OCI-LY7 (cell line): ENCODE results near the gene CDH22. TPM values are rescaled to one million over a fixed set of nuclear protein-coding genes. Genes with fewer than 3 reads are reported as not detected.

Source experiments
- BruUV-seq: library from RNA; stranded (reverse); fragments of 400-500 nt; replicated peaks from 2 replicates; lab custom pipeline; 2021; lab: Mats Ljungman, UMichigan
- CTCF ChIA-PET: fragments of 300-600 bp; sonication (Branson Sonifier 250); formaldehyde crosslinking; loops from one replicate; lab custom pipeline; 2022; ENCODE audit warnings: antibody characterized with exemption; ENCODE audit not compliant: unreplicated experiment; lab: Charles Lee
- POLR2A ChIA-PET: fragments of 300-600 bp; sonication (Branson Sonifier 250); formaldehyde crosslinking; loops from one replicate; lab custom pipeline; 2022; ENCODE audit warnings: antibody characterized with exemption; lab: Charles Lee
- DNase-seq: peaks from one replicate; pipeline ENCODE4 v3.0.0-alpha.2; 2015; ENCODE audit warnings: low spot score
- H2AFZ ChIP-seq: fragments of 200-600 bp; sonication (generic), shearing (Covaris generic); 2 replicates; pipeline ENCODE4 v1.6.1; 2014; ENCODE audit warnings: mild to moderate bottlenecking, antibody characterized with exemption, low read length, moderate library complexity
- H3K27ac ChIP-seq: fragments of 200-600 bp; sonication (generic); 2 replicates; pipeline ENCODE4 v1.5.1; 2014; ENCODE audit warnings: mixed run types, low read depth, mild to moderate bottlenecking, moderate library complexity, low read length, inconsistent platforms; ENCODE audit not compliant: poor library complexity, severe bottlenecking
- H3K36me3 ChIP-seq: fragments of 200-600 bp; sonication (generic); 2 replicates; pipeline ENCODE4 v1.6.1; 2014; ENCODE audit warnings: mild to moderate bottlenecking, antibody characterized with exemption, low read length, moderate library complexity, mixed read lengths; ENCODE audit not compliant: insufficient read depth
- H3K4me1 ChIP-seq: fragments of 200-600 bp; sonication (generic); 2 replicates; pipeline ENCODE4 v1.5.1; 2014; ENCODE audit warnings: mild to moderate bottlenecking, low read length; ENCODE audit not compliant: insufficient read depth, poor library complexity, severe bottlenecking
- H3K4me2 ChIP-seq: fragments of 200-600 bp; sonication (generic); 2 replicates; pipeline ENCODE4 v1.6.1; 2014; ENCODE audit warnings: mild to moderate bottlenecking, low read length
- H3K4me3 ChIP-seq: fragments of 200-600 bp; sonication (generic); 2 replicates; pipeline ENCODE4 v1.5.1; 2014; ENCODE audit warnings: mild to moderate bottlenecking, low read depth, low read length; ENCODE audit not compliant: poor library complexity, severe bottlenecking
- H3K79me2 ChIP-seq: fragments of 200-600 bp; sonication (generic); 2 replicates; pipeline ENCODE4 v1.6.1; 2016; ENCODE audit warnings: low read depth, mild to moderate bottlenecking, low read length, moderate library complexity, mixed read lengths; ENCODE audit not compliant: insufficient read depth
- H3K9me2 ChIP-seq: fragments of 200-600 bp; sonication (generic); 2 replicates; pipeline ENCODE4 v1.6.1; 2016; ENCODE audit warnings: mild to moderate bottlenecking, low read length, mixed read lengths; ENCODE audit not compliant: insufficient read depth
- H3K9me3 ChIP-seq: fragments of 200-600 bp; sonication (generic); 2 replicates; pipeline ENCODE4 v1.6.1; 2014; ENCODE audit warnings: mild to moderate bottlenecking, mixed run types, low read length, mixed read lengths
- H4K20me1 ChIP-seq: fragments of 200-600 bp; sonication (generic); 2 replicates; pipeline ENCODE4 v1.6.1; 2014; ENCODE audit warnings: mild to moderate bottlenecking, antibody characterized with exemption, low read length, moderate library complexity, mixed read lengths; ENCODE audit not compliant: insufficient read depth
- CTCF ChIP-seq: fragments of 200-600 bp; sonication (generic); conservative IDR thresholded peaks from 2 replicates; pipeline ENCODE4 v1.5.1; 2014; ENCODE audit warnings: mild to moderate bottlenecking, antibody characterized with exemption, low read length, moderate library complexity, mixed read lengths
- EZH2phosphoT487 ChIP-seq: fragments of 200-600 bp; sonication (generic); IDR thresholded peaks from 2 replicates; pipeline ENCODE4 v1.6.1; 2018; ENCODE audit warnings: low read depth, borderline replicate concordance, mild to moderate bottlenecking, mixed run types, antibody characterized with exemption, low read length, moderate library complexity, mixed read lengths
- intact Hi-C: fragments of 100-400 bp; cut with micrococcal nuclease; formaldehyde crosslinking; loops from one replicate; pipeline ENCODE4 v1.10.0; 2022; ENCODE audit not compliant: unreplicated experiment
- total RNA-seq, 2 experiments: library from RNA; depleted of rRNA in 1 of 2; stranded (reverse); fragments of >200 nt in 1 of 2; shearing (Covaris generic) in 1 of 2; gene quantifications; 2 replicates each; pipeline ENCODE4 v1.2.3, GENCODE V29; 2014 to 2022

Gene CDH22
- total RNA-seq, 2 experiments from 2014 or later = not detected

GRCh38 chr20:46131396-46131795, 176.9 kb downstream of the CDH22 start:
- Histone ChIP-seq H3K4me1 (no peaks in the 10 kb centered on the region), H3K9me3 (no peaks in the 10 kb centered on the region), H3K9me2 (no peaks in the 10 kb centered on the region), H3K27ac (no peak overlapping the region), H4K20me1 (0 out of 2 replicates have a peak, but pooled peaks cover 3% of the 10 kb centered on the region), H3K36me3 (peaks cover 28% of the 10 kb centered on the region), H3K79me2 (no peaks in the 10 kb centered on the region), H2AFZ (no peak overlapping the region), H3K4me3 (no peak overlapping the region), H3K4me2 (no peak overlapping the region)
- DNase-seq = no peak
- ChIA-PET POLR2A (no interaction called here), CTCF (no interaction called here)
- no TSS peak for BruUV-seq
- no peak for TF ChIP-seq EZH2phosphoT487
- TF ChIP-seq CTCF = no peak
- intact Hi-C loops = loop anchor here (5.0 kb wide), 2 partner anchors 109 to 551 kb away; no protein-coding TSS in a partner anchor

- H3K4me2 ChIP-seq = no peak overlapping the region
- H3K9me3 ChIP-seq = no peaks in the 10 kb centered on the region
- no peak for TF ChIP-seq CTCF
- no peak for TF ChIP-seq EZH2phosphoT487
- BruUV-seq = no TSS peak
- H3K4me1 ChIP-seq = no peaks in the 10 kb centered on the region
- H3K4me3 ChIP-seq = no peak overlapping the region
- 0 out of 2 replicates have a peak, but pooled peaks cover 3% of the 10 kb centered on the region for H4K20me1 ChIP-seq
- no peaks in the 10 kb centered on the region for H3K79me2 ChIP-seq
- DNase-seq = no peak
- ChIA-PET POLR2A (no interaction called here), CTCF (no interaction called here)
- no peak overlapping the region for H3K27ac ChIP-seq
- peaks cover 36% of the 10 kb centered on the region for H3K36me3 ChIP-seq
- intact Hi-C loops = loop anchor here (5.0 kb wide), 2 partner anchors 108 to 552 kb away; no protein-coding TSS in a partner anchor
- no peak overlapping the region for H2AFZ ChIP-seq
- H3K9me2 ChIP-seq = no peaks in the 10 kb centered on the region
Observed at GRCh38 chr20:46130534-46130933, 177.8 kb downstream of the CDH22 start.

DNA sequence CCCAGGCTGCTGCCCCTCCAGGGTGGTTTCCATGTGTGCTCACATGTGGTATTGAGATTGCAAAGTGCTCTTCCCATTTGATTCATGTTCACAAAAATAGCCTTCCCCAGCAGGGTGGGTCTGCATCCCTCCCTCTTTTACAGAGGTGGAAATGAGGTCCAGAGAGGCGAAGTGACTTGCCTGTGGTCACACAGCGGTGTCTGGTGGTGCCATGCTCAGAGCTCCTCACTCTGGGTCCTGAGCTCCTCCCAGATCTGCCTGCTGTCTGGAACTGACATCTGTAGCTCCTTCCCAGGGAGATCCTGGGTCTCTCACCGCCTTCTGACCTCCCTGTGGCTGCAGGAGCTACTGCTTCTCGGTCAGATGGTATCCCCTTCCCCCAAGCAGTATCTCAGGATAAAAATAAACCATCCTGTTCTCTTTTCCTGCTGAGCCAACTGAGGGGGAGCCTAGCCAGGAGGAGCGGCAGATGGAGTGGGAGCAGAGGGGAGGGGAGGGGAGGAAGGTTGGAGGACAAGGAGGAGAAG, 178.3 kb downstream of the CDH22 start:
- TF ChIP-seq EZH2phosphoT487 (no peak), CTCF (no peak)
- no peak for DNase-seq
- H3K79me2 ChIP-seq = no peaks in the 10 kb centered on the region
- no peak overlapping the region for H3K4me3 ChIP-seq
- no peak overlapping the region for H3K4me2 ChIP-seq
- CTCF ChIA-PET = interaction anchor here (0.6 kb wide), 1 partner anchor 21 kb away, joined by 3 read pairs; no protein-coding TSS in a partner anchor
- H3K27ac ChIP-seq = no peak overlapping the region
- H3K4me1 ChIP-seq = no peaks in the 10 kb centered on the region
- H2AFZ ChIP-seq = no peak overlapping the region
- H4K20me1 ChIP-seq = 0 out of 2 replicates have a peak, but pooled peaks cover 3% of the 10 kb centered on the region
- POLR2A ChIA-PET = no interaction called here
- no peaks in the 10 kb centered on the region for H3K9me2 ChIP-seq
- peaks cover 40% of the 10 kb centered on the region for H3K36me3 ChIP-seq
- no TSS peak for BruUV-seq
- intact Hi-C loops = loop anchor here (5.0 kb wide), 2 partner anchors 108 to 552 kb away; no protein-coding TSS in a partner anchor
- H3K9me3 ChIP-seq = no peaks in the 10 kb centered on the region
